Body of pancreas (tissue), 4 donors: ENCODE measurements around the gene CGAS. TPM values are rescaled to one million over a fixed set of nuclear protein-coding genes. Genes with fewer than 3 reads are reported as not detected.

Experiments
- ATAC-seq: fragments of 150-250 bp; one replicate; pipeline ENCODE4 v1.9.1; 2016
- DNase-seq, 4 donors: peaks; one replicate each; pipeline ENCODE4 v3.0.0-alpha.2; 2019
- H3K27ac ChIP-seq, 4 donors: fragments of 200-600 bp; sonication (generic); 1 replicate in 3 of 4; 2 replicates in 1 of 4; pipeline versions ENCODE4 v1.5.1 to v1.6.1; 2016 to 2019; ENCODE audit warnings: mild to moderate bottlenecking in 1 of 4, mixed read lengths in 1 of 4, moderate library complexity in 1 of 4
- H3K27me3 ChIP-seq, 2 donors: fragments of 200-600 bp; sonication (generic); one replicate each; pipeline ENCODE4 v1.6.0; 2016; ENCODE audit warnings: mild to moderate bottlenecking in 1 of 2
- H3K36me3 ChIP-seq, 2 donors: fragments of 200-600 bp; sonication (generic); replicated peaks in 1 of 2; 2 replicates each; pipeline ENCODE4 v1.5.1; 2016; ENCODE audit warnings: low read depth in 2 of 2; ENCODE audit not compliant: insufficient read depth in 1 of 2
- H3K4me1 ChIP-seq: fragments of 200-600 bp; sonication (generic); one replicate; pipeline ENCODE4 v1.6.0; 2016
- H3K4me3 ChIP-seq, 2 donors: fragments of 200-600 bp; sonication (generic); 1 replicate in 1 of 2; 2 replicates in 1 of 2; pipeline ENCODE4 v1.5.1; 2016 to 2019
- H3K9me3 ChIP-seq, 3 donors: fragments of 200-600 bp; sonication (generic); 1 replicate in 2 of 3; 2 replicates in 1 of 3; pipeline ENCODE4 v1.5.1; 2016
- CTCF ChIP-seq, 7 experiments: fragments of 450-650 bp in 4 of 7; fragments of 200-600 bp in 3 of 7; sonication (generic) in 3 of 7; IDR thresholded peaks; one replicate each; pipeline ENCODE4 v1.5.1; 2016 to 2019; ENCODE audit warnings: antibody characterized with exemption in 7 of 7
- POLR2A ChIP-seq, 3 donors: fragments of 450-650 bp; IDR thresholded peaks; one replicate each; pipeline ENCODE4 v1.6.1; 2016; ENCODE audit warnings: antibody characterized with exemption in 3 of 3, mild to moderate bottlenecking in 2 of 3
- WGBS, 2 donors: methylation state at CpG; one replicate each; pipeline ENCODE4 v1.1.5; 2017; 5-methylcytosine and 5-hydroxymethylcytosine counted together
- intact Hi-C: fragments of 100-400 bp; cut with DNase I; formaldehyde crosslinking; loops from one replicate; pipeline ENCODE4 v1.15.1; 2023
- total RNA-seq, 2 donors: library from RNA; depleted of rRNA; stranded (reverse); fragments of >200 nt; gene quantifications; one replicate each; pipeline ENCODE4 v1.1.0, GENCODE V29; 2016

Gene CGAS
- total RNA-seq, 2 donors from 2014 or later, result 3.1 to 4.0 TPM

DNA sequence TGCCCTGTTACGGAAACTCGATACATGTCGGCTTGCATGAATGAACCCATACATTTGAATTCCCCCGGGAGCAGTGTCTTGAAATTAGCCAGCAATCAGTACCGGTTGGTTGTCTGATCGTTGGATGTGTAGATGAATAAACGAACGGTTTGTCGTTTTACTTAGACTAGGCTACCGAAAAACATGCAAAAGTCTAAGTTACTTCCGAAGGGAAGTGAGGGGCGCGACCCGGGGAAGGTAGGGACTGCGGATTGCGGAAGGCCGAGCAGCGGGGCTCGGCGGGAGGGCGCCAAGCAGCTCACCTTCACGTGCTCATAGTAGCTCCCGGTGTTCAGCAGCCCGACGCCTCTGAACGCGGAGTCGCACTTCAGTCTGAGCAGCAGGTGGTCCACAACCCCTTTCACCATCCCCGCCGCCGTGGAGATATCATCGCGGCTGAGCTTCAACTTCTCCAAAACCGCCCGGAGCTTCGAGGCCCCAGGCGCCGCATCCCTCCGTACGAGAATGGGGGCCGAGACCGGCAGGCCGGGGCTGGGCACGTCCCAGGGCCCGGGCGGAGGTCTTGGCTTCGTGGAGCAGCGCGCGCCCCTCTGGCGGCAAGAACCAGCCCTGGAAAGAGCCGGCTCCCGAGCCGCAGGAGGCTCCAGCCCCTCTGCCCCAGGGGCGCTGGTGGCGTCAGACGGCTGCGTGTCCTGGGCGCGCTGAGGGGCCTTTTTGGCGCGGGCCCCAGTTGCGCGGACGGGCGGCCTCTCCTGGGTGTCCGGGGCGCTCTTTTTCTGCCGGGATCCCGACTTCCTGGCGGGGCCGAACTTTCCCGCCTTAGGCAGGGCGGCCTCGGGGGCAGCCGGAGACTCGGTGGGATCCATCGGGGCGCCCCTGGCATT lies 632 bp downstream of the CGAS start:
- WGBS, 2 donors, result 3 to 4% methylated on average over 17 to 79 of the region's 79 CpGs
- Histone ChIP-seq H3K9me3 (no peaks in the 10 kb centered on the region), H3K27ac (peak overlapping the region in 3 of 4 donors; percentile 49 to 81 (median 64)), H3K4me3 (peak overlapping the region; percentile 70 to 77), H3K27me3 (no peaks in the 10 kb centered on the region), H3K36me3 (no peaks in the 10 kb centered on the region), H3K4me1 (peaks cover 15% of the 10 kb centered on the region)
- DNase-seq (peak; percentile 31 to 48 (median 32)), ATAC-seq (peak; percentile 61)
- TF ChIP-seq POLR2A (IDR thresholded peaks at IDR 0.05) (no peak), CTCF (IDR thresholded peaks at IDR 0.05) (no peak)
- intact Hi-C loops, result no loop called here

DNA sequence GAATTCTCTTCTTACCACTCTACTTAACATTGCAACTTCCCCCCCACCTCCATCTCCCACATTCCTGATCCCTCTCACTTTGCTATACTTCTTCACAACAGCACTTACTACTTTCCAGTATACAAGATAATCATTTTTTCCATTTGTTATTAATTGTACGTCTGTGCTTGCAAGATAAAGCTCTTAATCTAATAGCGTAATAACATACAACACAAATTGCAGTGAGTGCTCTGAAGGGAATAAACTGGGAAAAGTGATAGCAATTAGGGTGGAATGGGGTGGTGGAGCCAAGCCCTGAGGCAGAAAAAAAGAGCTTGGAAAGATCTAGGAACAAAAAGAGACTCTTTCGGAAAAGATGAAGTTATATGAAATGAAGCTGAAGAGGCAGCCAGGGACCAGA lies 8.5 kb downstream of the CGAS start:
- no peaks in the 10 kb centered on the region for H3K4me1 ChIP-seq
- H3K27ac ChIP-seq, result no peak overlapping the region
- H3K4me3 ChIP-seq, result no peak overlapping the region
- intact Hi-C loops, result no loop called here
- H3K27me3 ChIP-seq, result no peaks in the 10 kb centered on the region
- DNase-seq (no peak), ATAC-seq (no peak)
- TF ChIP-seq POLR2A (IDR thresholded peaks at IDR 0.05), result no peak
- no peak for TF ChIP-seq CTCF (IDR thresholded peaks at IDR 0.05)
- WGBS, 2 donors, result 83 to 85% methylated on average over 3 of the region's 3 CpGs
- no peaks in the 10 kb centered on the region for H3K36me3 ChIP-seq
- H3K9me3 ChIP-seq, result no peaks in the 10 kb centered on the region

DNA sequence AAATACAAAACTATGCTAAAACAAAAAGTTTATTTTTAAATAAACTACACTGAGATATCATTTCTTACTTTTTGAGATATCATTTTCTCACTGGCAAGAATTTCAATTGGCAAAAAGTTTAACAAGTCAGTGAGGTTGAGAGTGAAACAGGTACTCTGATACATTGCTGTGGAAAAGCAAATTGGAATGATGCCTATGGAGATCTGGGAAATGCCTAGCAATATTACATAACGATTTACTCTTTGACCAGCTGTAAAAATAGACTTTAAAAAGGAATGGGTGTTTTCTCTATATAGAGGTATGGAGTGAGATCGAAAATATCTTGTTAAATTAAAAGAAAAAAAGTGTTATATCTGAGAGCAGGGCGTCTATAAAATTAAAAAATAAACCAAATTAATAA lies 16.9 kb downstream of the CGAS start:
- WGBS, 2 donors, result 30 to 47% methylated on average over 3 of the region's 3 CpGs
- no peaks in the 10 kb centered on the region for H3K4me1 ChIP-seq
- H3K4me3 ChIP-seq, result no peak overlapping the region
- no peak overlapping the region for H3K27ac ChIP-seq
- TF ChIP-seq CTCF (IDR thresholded peaks at IDR 0.05), result no peak
- TF ChIP-seq POLR2A (IDR thresholded peaks at IDR 0.05), result no peak
- no peaks in the 10 kb centered on the region for H3K36me3 ChIP-seq
- intact Hi-C loops, result no loop called here
- ATAC-seq (peak; percentile 71), DNase-seq (no peak)
- no peaks in the 10 kb centered on the region for H3K27me3 ChIP-seq
- no peaks in the 10 kb centered on the region for H3K9me3 ChIP-seq

DNA sequence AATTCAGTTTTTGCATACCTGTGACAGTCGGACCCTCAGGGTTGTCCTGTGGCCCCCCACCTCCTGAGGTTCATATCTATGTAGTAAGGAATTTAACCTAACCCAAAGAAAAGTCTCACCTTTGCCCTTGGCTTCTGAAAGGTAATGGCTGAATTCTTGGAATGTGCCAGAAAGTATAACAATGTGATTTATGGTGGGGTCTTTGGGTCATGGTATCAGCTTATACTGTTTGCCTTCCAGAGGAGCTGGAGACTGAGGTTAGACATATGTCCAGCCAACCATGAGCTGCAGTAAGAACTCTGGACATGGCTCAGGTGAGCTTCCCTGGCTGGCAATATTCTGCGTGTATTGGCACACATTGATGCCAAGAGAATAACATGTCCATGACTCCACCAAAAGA lies 30.6 kb downstream of the CGAS start:
- Histone ChIP-seq H3K4me1 (no peaks in the 10 kb centered on the region), H3K9me3 (no peaks in the 10 kb centered on the region), H3K27me3 (no peaks in the 10 kb centered on the region), H3K36me3 (no peaks in the 10 kb centered on the region), H3K4me3 (no peak overlapping the region), H3K27ac (no peak overlapping the region)
- 65 to 81% methylated on average over 2 of the region's 2 CpGs for WGBS, 2 donors
- TF ChIP-seq POLR2A (IDR thresholded peaks at IDR 0.05), result no peak
- TF ChIP-seq CTCF (IDR thresholded peaks at IDR 0.05), result no peak
- ATAC-seq (no peak), DNase-seq (no peak)
- intact Hi-C loops, result no loop called here
